HUES64 (cell line): ENCODE data around the gene LDLRAD4.

ENCODE experiments used
- H3K27ac ChIP-seq: 2 replicates; pipeline ENCODE4 v1.7.0; 2013; ENCODE audit warnings: low read depth, low read length, inconsistent platforms
- H3K27me3 ChIP-seq: 2 replicates; pipeline ENCODE4 v1.6.1; 2013; ENCODE audit warnings: mild to moderate bottlenecking, low read length; ENCODE audit not compliant: insufficient read depth
- H3K36me3 ChIP-seq: 2 replicates; pipeline ENCODE4 v1.6.1; 2013; ENCODE audit warnings: mild to moderate bottlenecking, low read length; ENCODE audit not compliant: insufficient read depth
- H3K4me1 ChIP-seq: 2 replicates; pipeline ENCODE4 v1.6.1; 2013; ENCODE audit warnings: mild to moderate bottlenecking, low read length, moderate library complexity; ENCODE audit not compliant: insufficient read depth
- H3K4me3 ChIP-seq: 2 replicates; pipeline ENCODE4 v1.5.1; 2013; ENCODE audit warnings: mild to moderate bottlenecking, low read length, moderate library complexity
- H3K9ac ChIP-seq: 2 replicates; pipeline ENCODE4 v1.6.1; 2013; ENCODE audit warnings: mild to moderate bottlenecking, low read depth, low read length
- H3K9me3 ChIP-seq: 2 replicates; pipeline ENCODE4 v1.6.1; 2013; ENCODE audit warnings: low read depth, low read length; ENCODE audit not compliant: insufficient read depth
- WGBS: fragments of 150-250, 120-280 bp; methylation state at CpG from one replicate; pipeline ENCODE4 v1.1.7; 2013; ENCODE audit warnings: missing lambda C conversion rate; 5-methylcytosine and 5-hydroxymethylcytosine counted together

LDLRAD4 gene

DNA sequence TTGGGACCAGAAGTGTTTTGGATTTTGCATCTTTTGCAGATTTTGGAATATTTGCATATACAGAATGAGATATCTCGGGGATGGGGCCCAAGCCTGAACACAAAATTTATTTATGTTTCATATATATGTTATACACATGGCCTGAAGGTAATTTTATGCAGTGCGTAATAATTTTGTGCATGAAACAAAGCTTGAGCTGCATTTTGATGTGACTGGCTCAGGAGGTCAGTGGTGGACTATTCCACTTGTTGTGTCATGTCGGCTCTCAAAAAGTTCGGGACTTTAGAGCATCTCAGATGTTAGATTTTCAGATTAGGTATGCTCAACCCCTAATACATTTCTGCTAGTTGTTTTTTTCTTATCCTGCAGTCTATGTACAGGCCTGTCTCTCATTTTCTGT lies 362.4 kb downstream of the LDLRAD4 start:
- Histone ChIP-seq H3K27ac (no peak overlapping the region), H3K4me3 (no peak overlapping the region), H3K4me1 (no peaks in the 10 kb centered on the region), H3K9ac (no peak overlapping the region), H3K36me3 (no peaks in the 10 kb centered on the region), H3K9me3 (no peaks in the 10 kb centered on the region), H3K27me3 (no peaks in the 10 kb centered on the region)
- 93% methylated on average over 3 of the region's 4 CpGs for WGBS

DNA sequence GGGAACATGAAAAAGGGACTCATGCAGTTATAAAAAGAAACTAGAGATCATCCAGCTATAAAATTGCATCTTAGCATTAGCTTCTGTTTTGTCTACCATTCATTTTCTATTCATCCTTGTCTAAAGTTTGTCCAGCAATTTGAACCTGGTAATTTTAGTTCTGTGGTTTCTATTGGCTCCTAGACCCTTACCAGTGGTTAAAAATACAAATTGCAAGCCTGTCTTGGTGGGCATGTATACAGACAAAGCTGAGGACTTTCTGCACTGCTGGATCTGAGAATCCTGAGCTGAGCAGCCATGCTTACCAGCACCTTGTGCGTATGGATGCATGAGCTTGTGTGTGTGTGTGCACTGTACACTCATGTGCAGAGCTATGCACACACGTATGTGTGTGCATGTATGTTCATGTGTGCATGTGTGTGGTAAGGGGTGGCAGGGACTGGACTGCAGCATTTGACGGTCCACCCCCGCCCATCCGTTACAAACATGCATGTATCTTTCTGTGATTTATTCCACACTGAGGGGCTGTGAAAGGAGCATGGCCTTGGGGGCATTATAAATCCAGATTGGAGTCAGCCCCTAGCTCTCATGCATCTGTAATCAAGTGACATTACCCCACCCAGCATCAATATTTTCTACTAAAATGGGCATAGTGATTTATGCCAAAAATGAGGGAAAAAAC lies 363.1 kb downstream of the LDLRAD4 start:
- H3K27me3 ChIP-seq: no peaks in the 10 kb centered on the region
- H3K9me3 ChIP-seq: no peaks in the 10 kb centered on the region
- no peak overlapping the region for H3K9ac ChIP-seq
- 93% methylated on average over 5 of the region's 5 CpGs for WGBS
- H3K4me1 ChIP-seq: no peaks in the 10 kb centered on the region
- H3K36me3 ChIP-seq: no peaks in the 10 kb centered on the region
- H3K27ac ChIP-seq: no peak overlapping the region
- H3K4me3 ChIP-seq: no peak overlapping the region

DNA sequence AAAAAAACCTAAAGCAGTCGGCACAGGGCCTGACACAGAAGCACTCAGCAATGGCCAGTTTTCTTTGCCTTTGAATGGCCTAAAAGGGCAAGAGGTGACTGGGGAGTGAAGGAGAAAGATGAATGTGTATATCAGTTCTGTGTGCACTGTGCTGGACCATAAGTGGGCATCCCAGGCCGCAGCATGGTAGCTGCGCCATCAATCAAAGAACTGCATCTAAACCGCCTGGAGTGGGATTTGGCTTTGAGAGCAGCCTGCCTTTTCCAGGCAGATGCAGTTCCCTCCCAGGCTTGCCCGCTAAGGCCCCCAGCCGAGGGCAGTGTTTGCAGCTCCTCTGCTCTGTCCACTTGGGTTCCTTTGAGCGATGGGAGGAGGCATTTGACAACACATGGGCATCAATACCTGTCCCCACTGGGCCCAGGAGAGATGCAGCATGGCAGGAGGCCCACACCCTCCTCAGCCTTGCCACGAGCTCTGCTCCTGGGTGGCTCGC lies 363.7 kb downstream of the LDLRAD4 start:
- H3K9me3 ChIP-seq: no peaks in the 10 kb centered on the region
- H3K36me3 ChIP-seq: no peaks in the 10 kb centered on the region
- no peaks in the 10 kb centered on the region for H3K27me3 ChIP-seq
- 94% methylated on average over 9 of the region's 9 CpGs for WGBS
- H3K27ac ChIP-seq: no peak overlapping the region
- H3K4me3 ChIP-seq: no peak overlapping the region
- H3K4me1 ChIP-seq: no peaks in the 10 kb centered on the region
- no peak overlapping the region for H3K9ac ChIP-seq

DNA sequence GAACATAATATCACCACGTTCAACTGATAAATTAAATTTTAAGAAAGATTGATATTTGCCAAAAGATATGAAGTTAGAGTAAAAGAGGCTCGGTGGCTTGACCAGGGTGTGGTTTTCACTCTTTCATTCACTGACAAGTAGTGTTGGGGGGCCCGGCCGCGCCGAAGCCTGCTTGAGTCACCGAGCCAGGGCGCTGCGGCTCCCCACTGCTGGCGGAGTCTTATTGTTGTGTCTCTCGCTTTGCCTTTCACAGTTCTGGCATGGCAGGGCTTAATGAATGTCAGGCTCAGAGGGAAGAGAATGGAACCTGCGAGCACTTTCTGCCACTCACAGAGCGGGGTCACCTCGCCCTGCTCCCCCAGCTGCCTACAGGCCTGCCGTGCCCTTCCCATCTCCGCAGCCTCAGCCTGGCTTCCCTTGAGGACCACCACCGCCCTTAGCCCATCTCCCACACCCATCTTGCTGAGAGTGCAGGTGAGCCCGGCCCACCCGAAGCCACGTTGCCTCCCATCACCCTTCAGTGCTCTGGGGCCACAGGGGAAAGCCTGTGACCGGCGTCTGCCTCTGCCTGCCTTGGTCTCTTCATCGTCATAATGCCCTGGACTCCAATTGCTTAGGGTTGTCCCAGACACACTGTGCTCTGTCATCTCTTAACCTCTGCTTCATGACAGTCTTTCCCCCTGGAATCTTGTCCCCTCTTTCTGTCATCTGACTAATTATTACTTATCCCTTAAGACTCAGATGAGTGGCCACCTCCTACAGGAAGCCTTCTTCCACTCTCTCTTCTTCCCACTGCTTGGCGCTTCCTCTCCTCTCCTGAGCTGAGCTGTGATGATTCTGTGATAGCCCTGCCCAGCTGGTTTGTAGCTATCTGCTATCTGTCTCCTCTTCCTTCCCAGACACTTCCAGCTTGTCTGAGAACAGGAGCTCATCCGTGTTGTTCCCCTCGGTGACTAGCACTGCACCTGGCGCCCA lies 365.3 kb downstream of the LDLRAD4 start:
- Histone ChIP-seq H3K36me3 (no peaks in the 10 kb centered on the region), H3K27ac (no peak overlapping the region), H3K4me3 (no peak overlapping the region), H3K9ac (no peak overlapping the region), H3K9me3 (no peaks in the 10 kb centered on the region), H3K4me1 (no peaks in the 10 kb centered on the region), H3K27me3 (no peaks in the 10 kb centered on the region)
- 94% methylated on average over 27 of the region's 27 CpGs for WGBS

DNA sequence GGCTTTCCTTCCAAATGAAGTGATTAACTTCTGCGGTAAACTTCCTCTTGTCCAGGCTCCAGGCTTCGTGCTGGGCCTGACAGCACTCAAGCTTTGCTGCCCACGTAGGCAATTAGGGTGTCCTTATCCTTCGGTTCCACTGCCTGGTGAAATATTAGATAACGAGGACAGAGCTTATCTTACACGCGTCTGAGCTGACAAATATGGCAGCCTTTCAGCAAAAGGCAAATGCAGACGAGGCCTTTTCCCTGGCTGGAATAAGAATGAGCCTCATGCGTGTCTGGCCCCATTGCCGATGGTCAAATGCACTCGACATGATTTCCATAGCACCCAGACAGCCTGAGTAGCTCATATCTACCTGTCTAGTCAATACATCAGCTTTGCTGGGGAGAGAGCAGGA lies 366.3 kb downstream of the LDLRAD4 start:
- H3K4me3 ChIP-seq: no peak overlapping the region
- no peaks in the 10 kb centered on the region for H3K9me3 ChIP-seq
- no peaks in the 10 kb centered on the region for H3K4me1 ChIP-seq
- no peak overlapping the region for H3K9ac ChIP-seq
- no peak overlapping the region for H3K27ac ChIP-seq
- 81% methylated on average over 11 of the region's 11 CpGs for WGBS
- no peaks in the 10 kb centered on the region for H3K27me3 ChIP-seq
- no peaks in the 10 kb centered on the region for H3K36me3 ChIP-seq

DNA sequence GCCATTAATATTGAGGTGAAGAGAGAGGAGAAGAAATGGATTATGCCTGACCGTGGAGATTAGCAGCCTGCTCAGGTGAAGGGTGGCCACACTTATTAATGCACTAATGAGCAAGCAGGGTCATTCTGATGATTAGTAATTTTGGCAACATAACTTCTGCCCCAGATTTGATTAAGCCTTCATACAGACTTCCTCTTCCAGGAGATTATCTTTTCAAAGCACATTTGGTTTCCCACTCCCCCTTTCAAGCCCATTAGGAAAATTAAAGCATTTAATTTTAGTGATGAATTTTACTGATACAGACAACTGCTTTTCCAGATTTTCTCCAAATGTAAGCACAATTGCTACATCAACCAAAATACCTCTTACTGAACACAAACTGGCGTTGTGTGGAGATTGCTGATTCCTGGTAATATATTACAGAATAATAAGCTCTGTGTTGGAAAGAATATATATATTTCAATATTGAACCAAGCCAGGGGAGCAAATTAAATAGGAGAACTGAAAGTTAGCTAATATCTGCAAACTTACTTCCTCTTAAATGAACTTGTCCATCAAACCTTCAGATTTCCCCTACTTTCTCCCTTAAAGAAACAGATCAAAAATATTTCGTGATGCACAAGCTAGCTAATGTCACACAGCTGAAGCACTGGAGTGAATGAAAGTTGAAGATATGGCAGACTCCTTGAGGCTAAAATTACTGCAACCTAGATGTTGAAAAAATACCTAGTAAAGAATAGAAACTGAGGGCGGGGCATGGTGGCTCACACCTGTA lies 367.0 kb downstream of the LDLRAD4 start:
- Histone ChIP-seq H3K36me3 (no peaks in the 10 kb centered on the region), H3K4me3 (no peak overlapping the region), H3K4me1 (no peaks in the 10 kb centered on the region), H3K9ac (no peak overlapping the region), H3K9me3 (no peaks in the 10 kb centered on the region), H3K27ac (no peak overlapping the region), H3K27me3 (no peaks in the 10 kb centered on the region)
- 62% methylated on average over 3 of the region's 4 CpGs for WGBS

DNA sequence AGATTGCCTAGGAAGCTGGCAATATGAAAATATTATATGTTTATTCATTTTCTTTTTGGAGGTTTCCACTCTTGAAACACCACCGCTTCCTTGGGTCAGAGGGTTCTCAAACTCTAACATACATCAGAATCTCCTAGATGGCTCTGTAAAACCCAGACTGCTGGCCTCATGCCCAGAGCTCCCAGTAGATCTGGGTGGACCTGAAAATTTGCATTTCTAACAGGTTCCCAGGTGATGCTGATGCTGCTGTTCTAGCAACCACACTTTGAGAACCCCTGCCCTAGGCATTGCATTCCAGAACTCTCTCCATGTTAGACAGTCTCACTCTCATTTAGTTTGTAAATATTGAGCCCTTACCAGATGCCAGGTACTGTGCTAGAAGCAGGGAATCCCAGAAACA lies 368.4 kb downstream of the LDLRAD4 start:
- Histone ChIP-seq H3K4me3 (no peak overlapping the region), H3K4me1 (no peaks in the 10 kb centered on the region), H3K27ac (no peak overlapping the region), H3K9ac (no peak overlapping the region), H3K27me3 (no peaks in the 10 kb centered on the region), H3K9me3 (no peaks in the 10 kb centered on the region), H3K36me3 (no peaks in the 10 kb centered on the region)
- 94% methylated on average over 1 of the region's 1 CpG for WGBS

DNA sequence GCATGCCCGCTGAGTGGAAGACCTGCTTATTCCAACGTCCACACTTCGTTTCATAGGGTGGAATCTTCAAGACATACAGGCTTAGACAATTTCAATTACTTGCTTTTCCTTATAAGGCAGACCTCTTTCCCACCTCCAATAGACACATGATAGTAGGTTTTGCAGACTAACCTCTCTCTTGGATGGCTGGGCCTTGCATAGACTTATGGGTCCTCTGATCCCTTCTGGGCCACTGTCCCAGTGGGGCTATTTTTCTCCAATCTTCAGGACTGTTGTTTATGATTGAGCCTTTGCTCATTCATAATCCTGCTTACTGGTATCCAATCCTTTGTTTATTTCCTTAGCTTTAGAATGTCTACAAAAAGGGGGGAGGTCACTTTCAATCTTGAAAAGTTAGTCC lies 368.9 kb downstream of the LDLRAD4 start:
- no peaks in the 10 kb centered on the region for H3K36me3 ChIP-seq
- no peak overlapping the region for H3K9ac ChIP-seq
- H3K4me1 ChIP-seq: no peaks in the 10 kb centered on the region
- no peaks in the 10 kb centered on the region for H3K9me3 ChIP-seq
- H3K27me3 ChIP-seq: no peaks in the 10 kb centered on the region
- no peak overlapping the region for H3K4me3 ChIP-seq
- no peak overlapping the region for H3K27ac ChIP-seq
- WGBS: 90% methylated on average over 3 of the region's 3 CpGs

DNA sequence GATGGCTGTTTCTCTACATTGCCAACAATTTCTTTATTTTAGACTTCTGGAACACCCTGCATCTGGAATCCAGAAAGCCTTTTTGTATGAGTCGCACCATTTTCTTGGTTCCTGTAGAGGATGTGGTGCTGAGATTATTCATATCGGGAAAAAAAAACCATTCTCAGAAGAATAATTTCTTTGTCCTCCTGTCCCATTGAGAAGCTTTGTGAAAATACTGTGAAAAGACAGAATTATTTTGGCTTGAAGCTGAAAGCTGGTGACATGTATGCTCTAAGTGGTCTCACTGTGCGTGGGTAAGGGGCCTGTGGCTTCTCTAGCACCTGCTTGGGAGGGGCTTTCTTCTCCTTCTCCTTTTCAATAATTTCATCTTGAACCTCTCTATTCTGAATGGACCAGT lies 369.4 kb downstream of the LDLRAD4 start:
- H3K9me3 ChIP-seq: no peaks in the 10 kb centered on the region
- H3K4me1 ChIP-seq: no peaks in the 10 kb centered on the region
- no peak overlapping the region for H3K27ac ChIP-seq
- no peaks in the 10 kb centered on the region for H3K36me3 ChIP-seq
- no peaks in the 10 kb centered on the region for H3K27me3 ChIP-seq
- no peak overlapping the region for H3K4me3 ChIP-seq
- whole genome bisulfite sequencing: 92% methylated on average over 2 of the region's 3 CpGs
- no peak overlapping the region for H3K9ac ChIP-seq

DNA sequence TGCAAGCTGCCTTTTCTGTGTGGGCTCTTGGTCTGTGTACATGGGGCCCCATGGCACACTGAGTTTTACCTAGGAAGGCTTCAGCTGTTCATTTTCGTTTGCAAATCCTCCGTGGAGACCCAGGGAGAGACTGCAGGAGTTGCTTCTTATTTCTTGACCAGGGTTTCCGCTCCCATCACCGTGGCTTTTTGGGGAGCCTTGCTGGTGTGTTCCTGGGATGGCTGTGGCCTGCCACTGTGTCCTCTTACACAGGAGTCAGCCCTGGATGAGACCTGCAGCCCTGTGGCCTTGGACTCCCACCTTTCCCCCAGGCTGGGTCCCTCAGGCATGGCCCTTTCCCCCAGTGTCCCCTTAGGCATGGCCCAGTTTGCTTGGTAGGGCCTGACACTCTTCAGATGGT lies 370.8 kb downstream of the LDLRAD4 start:
- Histone ChIP-seq H3K9ac (no peak overlapping the region), H3K27ac (no peak overlapping the region), H3K36me3 (no peaks in the 10 kb centered on the region), H3K4me1 (no peaks in the 10 kb centered on the region), H3K9me3 (no peaks in the 10 kb centered on the region), H3K4me3 (no peak overlapping the region), H3K27me3 (no peaks in the 10 kb centered on the region)
- 93% methylated on average over 4 of the region's 4 CpGs for WGBS

DNA sequence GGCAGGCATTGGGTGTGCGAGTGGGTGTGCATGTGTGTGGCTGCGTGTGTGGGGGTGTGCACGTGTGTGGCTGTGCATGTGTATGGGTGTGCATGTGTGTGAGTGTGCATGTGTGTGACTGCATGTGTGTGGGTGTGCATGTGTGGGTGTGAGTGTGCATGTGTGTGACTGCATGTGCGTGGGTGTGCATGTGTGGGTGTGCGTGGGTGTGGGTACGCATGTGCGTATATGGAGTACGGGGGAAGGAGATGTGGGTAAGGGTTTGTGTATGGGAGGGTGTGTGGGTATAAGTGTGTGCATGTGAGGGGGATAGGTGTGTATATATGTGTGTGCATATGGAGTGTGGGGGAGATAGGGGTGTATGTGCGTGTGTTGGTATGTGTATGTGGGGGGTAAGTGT lies 371.4 kb downstream of the LDLRAD4 start:
- H3K9me3 ChIP-seq: no peaks in the 10 kb centered on the region
- no peak overlapping the region for H3K9ac ChIP-seq
- no peak overlapping the region for H3K4me3 ChIP-seq
- H3K4me1 ChIP-seq: no peaks in the 10 kb centered on the region
- H3K27me3 ChIP-seq: no peaks in the 10 kb centered on the region
- no peaks in the 10 kb centered on the region for H3K36me3 ChIP-seq
- no peak overlapping the region for H3K27ac ChIP-seq
- WGBS: 86% methylated on average over 9 of the region's 9 CpGs
